HG02938 (cell line): ENCODE results near the gene RORB.

Experiments
- ATAC-seq: cut with Tn5 transposase; IDR thresholded peaks from one replicate; pipeline ENCODE4 v1.9.1; 2021; ENCODE audit warnings: mild to moderate bottlenecking, moderate library complexity; ENCODE audit not compliant: unreplicated experiment

Gene RORB

DNA sequence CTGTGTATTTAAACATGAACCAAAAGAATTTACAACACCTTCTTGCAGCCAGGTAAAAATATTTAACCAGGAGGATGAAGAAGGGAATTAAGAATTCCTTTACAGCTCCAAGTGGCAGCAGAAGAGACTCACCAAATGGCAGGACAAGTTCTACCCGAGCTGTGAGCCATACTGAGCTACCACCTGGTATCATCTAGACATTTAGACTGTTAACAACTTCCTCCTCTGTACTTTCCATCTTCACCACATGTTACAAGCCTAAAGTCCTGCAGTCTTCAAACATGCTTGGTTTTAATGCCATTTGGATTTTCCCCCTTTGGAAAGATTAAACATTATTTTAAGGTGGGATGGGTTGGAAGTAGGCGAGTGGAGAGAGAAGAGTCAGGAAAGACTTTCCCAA lies 200.4 kb downstream of the RORB start:
- ATAC-seq: no peak

DNA sequence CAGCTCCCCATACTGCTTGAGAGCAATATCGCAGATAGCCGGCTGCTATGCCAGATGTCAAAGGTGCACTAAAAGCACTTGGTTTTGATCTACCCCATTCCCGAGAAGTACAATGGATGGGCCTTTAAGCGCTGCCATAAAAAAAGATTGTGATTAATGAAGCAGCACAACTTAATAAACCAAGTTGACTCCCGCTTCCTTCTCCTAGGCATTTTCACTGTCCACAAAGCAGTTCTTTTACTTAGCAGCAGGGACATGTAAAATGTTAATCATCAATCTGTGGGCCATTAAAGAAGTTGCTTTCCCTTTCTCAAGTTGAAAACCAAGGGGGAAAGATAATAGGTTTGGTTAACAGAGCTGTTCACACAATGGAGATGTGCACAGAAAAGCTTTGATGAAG lies 214.2 kb downstream of the RORB start:
- no peak for ATAC-seq

DNA sequence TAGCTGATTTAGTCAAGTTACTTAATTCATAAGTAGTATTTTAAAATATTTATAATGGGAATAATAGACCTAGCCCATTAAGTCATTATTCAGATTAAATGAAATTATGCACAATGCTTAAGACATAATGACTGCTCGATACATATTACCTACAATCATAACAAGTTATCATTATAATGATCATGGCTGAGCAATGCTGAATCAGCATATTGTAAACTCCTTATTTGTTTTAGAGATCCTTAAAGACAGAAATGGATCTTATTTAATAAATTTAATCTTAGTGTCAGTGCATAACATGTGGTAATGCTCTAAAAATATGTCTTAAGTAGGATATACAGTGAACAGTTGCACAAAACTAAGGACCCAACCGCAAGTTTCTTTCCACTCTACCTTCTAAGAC lies 221.6 kb downstream of the RORB start:
- ATAC-seq: no peak

DNA sequence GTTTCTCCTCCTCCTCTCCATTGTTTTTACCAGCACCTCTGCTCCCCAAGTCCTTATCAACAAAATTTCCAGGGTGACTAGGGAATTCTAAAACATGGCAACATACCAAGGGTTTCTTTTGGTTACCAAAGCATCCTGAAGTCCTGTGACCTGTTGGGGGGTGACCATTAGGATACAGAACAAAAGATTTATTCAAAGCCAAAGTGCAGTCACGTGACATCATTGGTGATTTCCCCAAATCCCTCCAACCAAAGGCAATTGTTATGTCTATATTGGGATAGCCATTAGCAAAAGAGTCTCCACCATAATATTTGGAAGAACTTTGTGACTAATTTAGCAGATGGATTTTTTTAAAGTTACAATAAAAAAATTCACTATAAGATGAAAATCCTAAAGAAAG lies 222.2 kb downstream of the RORB start:
- no peak for ATAC-seq

DNA sequence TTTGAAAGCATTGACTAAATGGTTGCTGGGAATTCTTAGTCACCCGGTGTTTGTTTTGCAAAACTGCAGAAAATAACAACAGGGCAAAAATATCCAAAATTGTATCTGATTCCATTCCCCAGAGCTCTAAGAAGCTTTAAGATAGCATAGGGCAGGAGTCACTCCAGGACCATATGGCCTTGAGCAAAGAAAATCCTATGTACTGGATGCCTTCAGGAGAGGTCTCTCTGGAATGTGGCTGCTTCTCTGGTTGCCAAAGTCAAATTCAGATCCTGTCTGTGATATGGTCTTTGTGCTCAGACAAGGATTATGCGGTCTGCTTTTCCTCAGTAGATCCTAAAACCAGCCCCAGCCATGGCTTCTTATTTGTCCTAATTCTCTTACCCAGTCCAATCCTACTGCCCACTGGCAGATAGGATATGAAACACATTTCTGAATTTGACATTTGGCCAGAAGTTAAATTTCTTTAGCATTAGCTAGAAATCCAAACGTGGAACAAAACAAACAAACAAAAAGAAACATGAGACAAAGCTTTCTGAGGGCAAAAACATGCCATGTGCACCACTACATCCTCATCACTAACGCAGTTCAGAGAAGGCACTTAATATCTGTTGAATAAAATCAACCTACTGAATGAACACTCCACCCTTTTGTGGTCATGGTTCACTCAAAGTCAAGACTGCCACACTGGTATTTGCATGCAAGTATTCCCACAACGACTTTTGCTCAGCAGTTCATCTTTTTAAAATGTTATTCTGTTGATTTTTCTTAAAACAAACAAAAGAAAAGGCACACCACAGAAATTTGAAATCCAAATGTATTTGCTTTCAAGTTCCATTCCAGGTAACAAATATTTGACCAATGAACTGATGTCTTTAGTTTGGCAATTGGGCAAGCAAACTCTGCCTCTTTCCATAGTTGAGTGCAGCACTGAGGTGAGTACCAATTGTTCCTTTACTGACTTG lies 224.8 kb downstream of the RORB start:
- ATAC-seq: no peak

DNA sequence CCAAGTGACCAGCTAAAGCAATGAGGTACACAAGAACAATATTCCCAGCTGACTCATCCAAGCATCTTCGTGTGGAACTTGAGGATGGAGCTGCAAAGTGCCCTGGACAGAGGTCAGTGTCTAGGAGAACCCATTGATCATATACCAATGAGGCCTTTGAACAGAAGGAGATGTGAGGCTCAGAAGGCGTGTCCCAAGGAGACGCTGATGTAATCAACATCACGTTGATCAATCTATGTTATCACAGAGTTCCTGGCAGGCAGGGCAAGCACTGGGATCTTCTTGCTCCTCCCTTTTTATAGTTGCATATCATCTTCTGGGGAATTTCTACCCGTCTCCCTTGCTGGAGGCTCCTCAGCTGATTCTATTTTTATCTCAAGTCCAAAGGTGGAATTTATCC lies 227.2 kb downstream of the RORB start:
- no peak for ATAC-seq

DNA sequence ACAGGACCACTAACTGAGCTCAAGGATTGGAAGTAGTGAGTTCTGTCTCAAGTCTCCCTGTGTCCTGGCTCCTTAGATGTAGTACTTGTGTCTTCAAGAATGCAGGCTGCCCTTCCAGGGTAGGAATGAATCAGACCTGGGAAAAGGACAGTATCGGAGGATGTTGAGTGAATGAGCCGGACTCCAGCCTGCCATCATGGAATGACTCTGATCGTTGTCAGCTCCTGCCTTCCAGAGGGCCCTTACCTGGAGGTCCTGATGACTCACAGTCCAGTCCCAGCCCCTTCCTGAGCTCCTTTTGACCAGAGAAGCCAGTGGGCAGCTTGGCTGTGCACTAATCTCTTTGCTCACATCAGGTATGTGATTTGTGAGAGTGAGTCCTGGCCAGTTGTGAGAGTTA lies 229.4 kb downstream of the RORB start:
- ATAC-seq: no peak

DNA sequence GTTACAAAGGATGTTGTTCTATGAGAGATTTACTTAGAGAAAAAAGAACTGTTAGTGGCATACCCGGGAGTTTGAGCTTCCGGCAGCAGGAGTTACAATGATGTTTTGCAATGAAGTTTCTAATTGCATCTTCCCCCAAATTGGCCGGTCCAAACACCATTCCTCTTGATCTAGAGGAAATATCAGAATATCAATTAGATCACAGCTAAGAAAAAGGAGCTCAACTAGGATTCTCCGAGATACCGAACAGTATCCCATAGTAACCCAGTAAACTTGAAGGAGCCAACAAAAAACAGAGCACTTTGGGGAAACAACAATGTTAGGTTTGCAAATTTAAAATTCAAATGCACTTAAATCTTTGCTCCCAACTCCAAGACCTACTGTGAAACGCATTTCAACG lies 231.0 kb downstream of the RORB start:
- ATAC-seq: no peak

DNA sequence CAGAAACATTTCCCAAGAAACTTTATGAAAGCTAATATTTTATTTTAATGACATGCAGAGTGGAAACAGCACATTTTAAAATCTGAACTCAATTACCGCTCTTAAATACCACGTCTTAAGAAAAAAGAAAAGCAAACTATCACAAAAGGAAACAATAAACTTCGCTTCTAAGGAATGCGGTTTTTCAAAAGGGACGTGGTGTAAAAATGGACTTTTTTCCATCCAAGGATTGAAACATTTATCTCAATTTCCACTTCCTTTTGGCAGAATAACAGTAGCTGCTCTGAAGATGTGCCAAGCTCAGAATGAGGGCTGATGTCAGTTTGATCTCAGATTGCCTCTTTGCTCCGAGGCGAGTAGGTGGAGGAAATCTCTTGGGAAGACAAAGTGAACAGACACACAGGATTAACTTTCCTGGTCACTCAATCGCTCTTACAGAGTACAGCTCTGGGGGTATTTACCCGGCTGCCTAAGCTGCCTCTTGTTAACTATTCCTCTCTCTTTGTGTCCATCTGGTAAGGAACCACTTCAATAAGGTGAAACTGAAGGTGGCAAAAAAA lies 232.1 kb downstream of the RORB start:
- ATAC-seq: no peak

DNA sequence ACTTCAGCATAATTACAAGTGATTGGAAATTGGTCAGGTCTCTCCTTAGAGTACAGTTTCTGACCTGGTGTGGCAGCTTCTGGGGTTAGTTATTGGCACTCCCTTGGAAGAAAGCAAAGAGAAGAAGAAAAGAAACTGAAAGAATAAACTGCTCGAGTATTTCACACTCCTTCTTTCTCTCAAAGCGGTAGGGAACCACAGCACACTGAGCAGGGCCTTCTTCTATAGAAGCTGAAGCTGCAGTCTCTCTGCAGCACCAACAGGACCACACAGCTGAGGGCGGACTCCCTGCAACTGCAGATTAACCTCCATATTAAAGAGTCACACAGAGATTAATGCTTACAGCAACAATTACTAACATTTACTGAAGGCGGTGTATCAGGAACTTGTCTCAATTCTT lies 238.6 kb downstream of the RORB start:
- no peak for ATAC-seq

DNA sequence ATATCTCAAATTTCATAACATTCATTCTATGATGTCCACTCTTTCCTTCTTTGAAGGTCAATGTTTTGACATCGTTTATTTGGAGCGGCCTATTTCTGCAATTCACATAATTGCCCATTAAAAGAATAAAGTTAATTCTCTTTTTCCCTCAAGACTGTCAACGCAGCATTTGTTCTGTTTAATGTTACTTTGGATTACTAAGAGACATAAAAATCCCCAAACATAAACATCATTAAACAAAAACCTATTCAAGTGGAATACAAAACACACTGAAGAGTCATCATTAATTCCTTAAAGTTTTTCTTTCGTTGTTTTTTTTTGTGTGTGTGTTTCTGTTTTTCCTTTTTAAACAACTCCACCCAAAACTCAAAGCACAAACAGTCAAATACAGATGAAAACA lies 239.5 kb downstream of the RORB start:
- ATAC-seq: no peak

DNA sequence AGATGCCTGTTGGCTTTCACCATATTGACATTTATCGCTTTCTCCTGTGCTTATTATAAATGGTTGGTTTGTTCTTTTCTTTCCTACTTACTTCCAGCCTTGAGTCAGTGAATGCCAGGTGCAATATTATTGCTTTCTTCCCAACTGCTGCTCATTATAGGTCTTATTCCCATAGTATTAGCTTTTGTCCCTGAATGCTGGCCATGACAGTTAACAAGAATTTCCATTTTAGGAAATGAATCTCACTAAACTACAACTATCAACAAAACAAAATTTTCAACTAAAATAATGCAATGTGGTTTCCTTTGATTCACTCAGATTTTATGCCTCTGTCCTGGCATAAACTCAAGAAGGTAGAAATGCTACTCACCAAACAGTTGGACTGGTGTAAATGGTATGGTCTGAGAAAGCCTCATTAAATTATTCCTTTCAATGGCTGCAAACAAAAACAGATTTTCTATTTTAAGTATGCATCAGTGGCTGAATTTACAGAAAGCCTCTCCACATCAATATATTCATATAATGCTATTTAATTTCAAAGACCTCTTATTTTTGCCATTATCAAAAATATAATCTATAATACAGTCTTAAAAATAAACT lies 245.2 kb downstream of the RORB start:
- ATAC-seq: no peak
